Progenitor cell of endocrine pancreas (in vitro differentiated cells): ENCODE data around the gene AIPL1. TPM values are rescaled to one million over a fixed set of nuclear protein-coding genes. Genes with fewer than 3 reads are reported as not detected.

Experiments used
- DNase-seq: peaks from one replicate; pipeline ENCODE4 v3.0.0; 2021; ENCODE audit warnings: low spot score; ENCODE audit not compliant: unreplicated experiment
- H3K27ac Mint-ChIP-seq: 2 replicates; pipeline ENCODE4 v1.8.0; 2021; ENCODE audit warnings: mild to moderate bottlenecking, moderate library complexity, mixed read lengths
- H3K27me3 Mint-ChIP-seq: 2 replicates; pipeline ENCODE4 v1.8.0; 2021; ENCODE audit warnings: mixed read lengths
- H3K36me3 Mint-ChIP-seq: 2 replicates; pipeline ENCODE4 v1.8.0; 2022; ENCODE audit warnings: mixed read lengths; ENCODE audit not compliant: insufficient read depth
- H3K4me1 Mint-ChIP-seq: 2 replicates; pipeline ENCODE4 v1.8.0; 2021; ENCODE audit warnings: low read depth, mixed read lengths
- H3K4me3 Mint-ChIP-seq: 2 replicates; pipeline ENCODE4 v1.8.0; 2021; ENCODE audit warnings: low read depth, mild to moderate bottlenecking, moderate library complexity, mixed read lengths
- H3K9me3 Mint-ChIP-seq: 2 replicates; pipeline ENCODE4 v1.8.0; 2021; ENCODE audit warnings: low read depth, mixed read lengths
- CTCF ChIP-seq: fragments of 200-600 bp; sonication (generic); IDR thresholded peaks from one replicate; pipeline ENCODE4 v1.5.0; 2021; ENCODE audit warnings: antibody characterized with exemption, mild to moderate bottlenecking; ENCODE audit not compliant: unreplicated experiment
- total RNA-seq: library from RNA; stranded (reverse); gene quantifications from 2 replicates; pipeline ENCODE4 v1.2.1, GENCODE V29; 2021

AIPL1 gene
- total RNA-seq, 1 donor from 2014 or later, result not detected

- Mint-ChIP-seq H3K36me3 (no peaks in the 10 kb centered on the region), H3K4me3 (no peak overlapping the region), H3K4me1 (peaks cover 5% of the 10 kb centered on the region), H3K9me3 (no peaks in the 10 kb centered on the region), H3K27ac (no peak overlapping the region), H3K27me3 (peaks cover 19% of the 10 kb centered on the region)
- peak; percentile 87 for TF ChIP-seq CTCF
- peak; percentile 75 for DNase-seq
Observed at GRCh38 chr17:6421700-6422604, 13.0 kb downstream of the AIPL1 start.

GRCh38 chr17:6420173-6420641, 14.7 kb downstream of the AIPL1 start:
- no peaks in the 10 kb centered on the region for H3K9me3 Mint-ChIP-seq
- H3K27me3 Mint-ChIP-seq, result peaks cover 21% of the 10 kb centered on the region
- peak overlapping the region; percentile 12 for H3K27ac Mint-ChIP-seq
- H3K4me1 Mint-ChIP-seq, result peaks cover 5% of the 10 kb centered on the region
- H3K36me3 Mint-ChIP-seq, result no peaks in the 10 kb centered on the region
- no peak overlapping the region for H3K4me3 Mint-ChIP-seq
- peak; percentile 55 for TF ChIP-seq CTCF
- peak; percentile 38 for DNase-seq

GRCh38 chr17:6415616-6416015, 19.3 kb downstream of the AIPL1 start:
- Mint-ChIP-seq H3K36me3 (no peaks in the 10 kb centered on the region), H3K4me1 (peaks cover 5% of the 10 kb centered on the region), H3K9me3 (no peaks in the 10 kb centered on the region), H3K27ac (no peak overlapping the region), H3K27me3 (peaks cover 18% of the 10 kb centered on the region), H3K4me3 (no peak overlapping the region)
- TF ChIP-seq CTCF, result no peak
- no peak for DNase-seq

GRCh38 chr17:6413065-6413464, 21.9 kb downstream of the AIPL1 start:
- H3K36me3 Mint-ChIP-seq, result no peaks in the 10 kb centered on the region
- H3K27me3 Mint-ChIP-seq, result peaks cover 18% of the 10 kb centered on the region
- TF ChIP-seq CTCF, result peak; percentile 61
- no peaks in the 10 kb centered on the region for H3K4me1 Mint-ChIP-seq
- no peaks in the 10 kb centered on the region for H3K9me3 Mint-ChIP-seq
- H3K4me3 Mint-ChIP-seq, result no peak overlapping the region
- H3K27ac Mint-ChIP-seq, result no peak overlapping the region
- no peak for DNase-seq

- no peaks in the 10 kb centered on the region for H3K4me1 Mint-ChIP-seq
- no peak for TF ChIP-seq CTCF
- no peaks in the 10 kb centered on the region for H3K36me3 Mint-ChIP-seq
- no peak overlapping the region for H3K4me3 Mint-ChIP-seq
- no peak for DNase-seq
- H3K27me3 Mint-ChIP-seq, result peaks cover 3% of the 10 kb centered on the region
- H3K27ac Mint-ChIP-seq, result no peak overlapping the region
- H3K9me3 Mint-ChIP-seq, result no peaks in the 10 kb centered on the region
Observed at GRCh38 chr17:6408735-6409134, 26.2 kb downstream of the AIPL1 start.
